Measurements from ENCODE around the gene TIPIN.
A peak's percentile ranks its signal among the peaks of the same experiment; 100 is the strongest.

TIPIN gene

GRCh38 chr15:66302489-66303278 lies 53.8 kb downstream of the TIPIN start:
- DNase-seq = no peak

- no peak for DNase-seq
Measured at GRCh38 chr15:66298803-66299251, 57.7 kb downstream of the TIPIN start.

GRCh38 chr15:66296186-66296585 lies 60.3 kb downstream of the TIPIN start:
- DNase-seq = no peak

GRCh38 chr15:66294932-66295235 lies 61.6 kb downstream of the TIPIN start:
- DNase-seq = no peak

- DNase-seq = no peak
Measured at GRCh38 chr15:66294157-66294931, 62.1 kb downstream of the TIPIN start.

GRCh38 chr15:66293419-66294156 lies 62.9 kb downstream of the TIPIN start, which contains the start of gene DIS3L:
TSS of gene DIS3L (plus strand) at chr15:66293568. CDS start at chr15:66293597, 29 bp downstream.
- peak; percentile 42 for DNase-seq

GRCh38 chr15:66292571-66293418 lies 63.7 kb downstream of the TIPIN start:
- no peak for DNase-seq

- DNase-seq = no peak
Measured at GRCh38 chr15:66291816-66292570, 64.5 kb downstream of the TIPIN start.

GRCh38 chr15:66290518-66290917 lies 66.0 kb downstream of the TIPIN start:
- no peak for DNase-seq

GRCh38 chr15:66290007-66290406 lies 66.5 kb downstream of the TIPIN start:
- DNase-seq = no peak

GRCh38 chr15:66288551-66289185 lies 67.8 kb downstream of the TIPIN start:
- no peak for DNase-seq

GRCh38 chr15:66288093-66288492 lies 68.4 kb downstream of the TIPIN start:
- DNase-seq = no peak

- no peak for DNase-seq
Measured at GRCh38 chr15:66287461-66288057, 68.9 kb downstream of the TIPIN start.
